ENCODE results near the gene SEMA6A. TPM values are rescaled to one million over a fixed set of nuclear protein-coding genes. Genes with fewer than 3 reads are reported as not detected.

The SEMA6A gene
- total and polyA plus RNA-seq, 4 donors = 3.7 to 11.4 (median 5.6) TPM

- DNase-seq (ENCODE audit: low spot score) = no peak
- H3K27ac ChIP-seq (ENCODE audit: low read depth in 1 of 2, low read length in 2 of 2) = no peak overlapping the region
- WGBS = 78% methylated on average over 5 of the region's 5 CpGs
- H3K9me3 ChIP-seq (ENCODE audit: control insufficient read depth in 4 of 4, low read length in 3 of 4) = peaks cover 0 to 2% (median under 1%) of the 10 kb centered on the region in 4 donors
- no peaks in the 10 kb centered on the region for H3K4me1 ChIP-seq (ENCODE audit: control insufficient read depth in 4 of 4, insufficient read depth in 4 of 4, low read length in 3 of 4)
- H3K27me3 ChIP-seq (ENCODE audit: control insufficient read depth in 4 of 4, insufficient read depth in 4 of 4, low read length in 3 of 4) = no peaks in the 10 kb centered on the region
- H3K4me3 ChIP-seq (ENCODE audit: low read depth in 1 of 3, low read length in 3 of 3) = no peak overlapping the region
- no peak overlapping the region for H3K9ac ChIP-seq (ENCODE audit: low read depth in 1 of 2, low read length in 2 of 2)
- TF ChIP-seq RAD21 (IDR thresholded peaks at IDR 0.05) = no peak
- TF ChIP-seq GABPA (IDR thresholded peaks at IDR 0.05 in 1 of 2, conservative IDR thresholded peaks at IDR 0.05 in 1 of 2) = no peak
- no peak for TF ChIP-seq NR2F2 (IDR thresholded peaks at IDR 0.05)
- no peak for TF ChIP-seq SP1 (IDR thresholded peaks at IDR 0.05)
- no peak for TF ChIP-seq FOXA2 (IDR thresholded peaks at IDR 0.05)
- no peak for TF ChIP-seq HNF4A (conservative IDR thresholded peaks at IDR 0.05)
- TF ChIP-seq TAF1 (conservative IDR thresholded peaks at IDR 0.05) = no peak
- TF ChIP-seq YY1 (IDR thresholded peaks at IDR 0.05) = no peak
- no peak for TF ChIP-seq RXRA (IDR thresholded peaks at IDR 0.05)
- no peak for TF ChIP-seq EGR1 (IDR thresholded peaks at IDR 0.05; ENCODE audit: low read depth in 2 of 2)
- TF ChIP-seq, protein P1, sequence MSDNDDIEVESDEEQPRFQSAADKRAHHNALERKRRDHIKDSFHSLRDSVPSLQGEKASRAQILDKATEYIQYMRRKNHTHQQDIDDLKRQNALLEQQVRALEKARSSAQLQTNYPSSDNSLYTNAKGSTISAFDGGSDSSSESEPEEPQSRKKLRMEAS (IDR thresholded peaks at IDR 0.05) = no peak
- no peak for TF ChIP-seq JUND (IDR thresholded peaks at IDR 0.05)
- no peak for TF ChIP-seq CTCF (IDR thresholded peaks at IDR 0.05; ENCODE audit: low read depth, low read length, missing input control)
- TF ChIP-seq, protein P2, sequence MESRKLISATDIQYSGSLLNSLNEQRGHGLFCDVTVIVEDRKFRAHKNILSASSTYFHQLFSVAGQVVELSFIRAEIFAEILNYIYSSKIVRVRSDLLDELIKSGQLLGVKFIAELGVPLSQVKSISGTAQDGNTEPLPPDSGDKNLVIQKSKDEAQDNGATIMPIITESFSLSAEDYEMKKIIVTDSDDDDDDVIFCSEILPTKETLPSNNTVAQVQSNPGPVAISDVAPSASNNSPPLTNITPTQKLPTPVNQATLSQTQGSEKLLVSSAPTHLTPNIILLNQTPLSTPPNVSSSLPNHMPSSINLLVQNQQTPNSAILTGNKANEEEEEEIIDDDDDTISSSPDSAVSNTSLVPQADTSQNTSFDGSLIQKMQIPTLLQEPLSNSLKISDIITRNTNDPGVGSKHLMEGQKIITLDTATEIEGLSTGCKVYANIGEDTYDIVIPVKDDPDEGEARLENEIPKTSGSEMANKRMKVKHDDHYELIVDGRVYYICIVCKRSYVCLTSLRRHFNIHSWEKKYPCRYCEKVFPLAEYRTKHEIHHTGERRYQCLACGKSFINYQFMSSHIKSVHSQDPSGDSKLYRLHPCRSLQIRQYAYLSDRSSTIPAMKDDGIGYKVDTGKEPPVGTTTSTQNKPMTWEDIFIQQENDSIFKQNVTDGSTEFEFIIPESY (IDR thresholded peaks at IDR 0.05) = no peak
- TF ChIP-seq HNF4G (IDR thresholded peaks at IDR 0.05) = no peak
- no peak for TF ChIP-seq REST (IDR thresholded peaks at IDR 0.05)
- H3K36me3 ChIP-seq (ENCODE audit: control insufficient read depth in 4 of 4, insufficient read depth in 3 of 4, low read depth in 1 of 4, low read length in 3 of 4) = no peaks in the 10 kb centered on the region
Measured at GRCh38 chr5:116473706-116474105, 100.9 kb downstream of the SEMA6A start.

DNA sequence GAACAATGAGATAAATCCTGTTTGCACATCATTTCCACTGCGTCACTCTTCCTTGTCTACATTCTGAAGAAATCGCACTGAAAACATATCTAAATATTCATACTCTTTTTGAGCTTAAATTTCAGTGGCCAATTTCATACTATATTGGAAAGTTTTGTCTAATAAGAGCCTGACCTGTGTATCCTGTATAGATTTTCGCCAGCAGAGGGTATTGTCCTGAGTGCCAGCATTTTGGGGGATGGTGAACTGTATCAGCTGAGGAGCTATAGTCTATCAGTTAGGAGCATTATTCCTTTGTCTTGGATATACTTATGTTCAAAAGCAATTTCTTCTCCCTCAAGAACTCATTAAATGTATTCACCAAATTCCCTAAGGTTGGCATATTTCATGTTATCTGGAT lies 102.3 kb downstream of the SEMA6A start:
- peaks cover 0 to 4% (median 2%) of the 10 kb centered on the region in 4 donors for H3K9me3 ChIP-seq (ENCODE audit: control insufficient read depth in 4 of 4, low read length in 3 of 4)
- no peak for DNase-seq (ENCODE audit: low spot score)
- no peaks in the 10 kb centered on the region for H3K27me3 ChIP-seq (ENCODE audit: control insufficient read depth in 4 of 4, insufficient read depth in 4 of 4, low read length in 3 of 4)
- H3K4me1 ChIP-seq (ENCODE audit: control insufficient read depth in 4 of 4, insufficient read depth in 4 of 4, low read length in 3 of 4) = no peaks in the 10 kb centered on the region
- TF ChIP-seq FOXA1 (IDR thresholded peaks at IDR 0.05) = no peak
- TF ChIP-seq JUND (IDR thresholded peaks at IDR 0.05) = no peak
- no peak for TF ChIP-seq RAD21 (IDR thresholded peaks at IDR 0.05)
- H3K27ac ChIP-seq (ENCODE audit: low read depth in 1 of 2, low read length in 2 of 2) = no peak overlapping the region
- no peak overlapping the region for H3K9ac ChIP-seq (ENCODE audit: low read depth in 1 of 2, low read length in 2 of 2)
- 88% methylated on average over 3 of the region's 3 CpGs for WGBS
- no peaks in the 10 kb centered on the region for H3K36me3 ChIP-seq (ENCODE audit: control insufficient read depth in 4 of 4, insufficient read depth in 3 of 4, low read depth in 1 of 4, low read length in 3 of 4)
- H3K4me3 ChIP-seq (ENCODE audit: low read depth in 1 of 3, low read length in 3 of 3) = no peak overlapping the region

Measured in liver (tissue), 9 donors.